Measurements from ENCODE around the gene SCN2A.
A peak's percentile ranks its signal among the peaks of the same experiment; 100 is the strongest.

Gene SCN2A

GRCh38 chr2:165280356-165280755 is 41.1 kb downstream of the SCN2A start:
- Histone ChIP-seq H3K4me3 (ENCODE audit: low read depth, low read length, poor library complexity, severe bottlenecking) (no peak overlapping the region), H3K79me2 (ENCODE audit: insufficient read depth, low read length) (no peaks in the 10 kb centered on the region), H3K27me3 (ENCODE audit: insufficient read depth, low read length) (no peaks in the 10 kb centered on the region), H3K4me1 (ENCODE audit: insufficient read depth, low read length, severe bottlenecking) (peaks cover 46% of the 10 kb centered on the region), H3K4me2 (ENCODE audit: low read length) (no peak overlapping the region), H3K36me3 (ENCODE audit: insufficient read depth, low read length) (no peaks in the 10 kb centered on the region), H3K9me3 (ENCODE audit: low read length) (no peaks in the 10 kb centered on the region), H4K20me1 (ENCODE audit: insufficient read depth, low read length) (no peaks in the 10 kb centered on the region), H3F3A (ENCODE audit: insufficient read depth, low read length) (no peaks in the 10 kb centered on the region), H3K27ac (ENCODE audit: low read depth, low read length, poor library complexity, severe bottlenecking) (peak overlapping the region; percentile 43), H3K9ac (ENCODE audit: low read length) (no peak overlapping the region), H2AFZ (ENCODE audit: low read length) (no peak overlapping the region), H3K9me2 (ENCODE audit: low read depth, low read length) (no peaks in the 10 kb centered on the region)
- TF ChIP-seq EZH2 (IDR thresholded peaks at IDR 0.05; ENCODE audit: borderline replicate concordance, low read length) = no peak
- no peak for TF ChIP-seq CTCF (IDR thresholded peaks at IDR 0.05; ENCODE audit: low read length)

DNA sequence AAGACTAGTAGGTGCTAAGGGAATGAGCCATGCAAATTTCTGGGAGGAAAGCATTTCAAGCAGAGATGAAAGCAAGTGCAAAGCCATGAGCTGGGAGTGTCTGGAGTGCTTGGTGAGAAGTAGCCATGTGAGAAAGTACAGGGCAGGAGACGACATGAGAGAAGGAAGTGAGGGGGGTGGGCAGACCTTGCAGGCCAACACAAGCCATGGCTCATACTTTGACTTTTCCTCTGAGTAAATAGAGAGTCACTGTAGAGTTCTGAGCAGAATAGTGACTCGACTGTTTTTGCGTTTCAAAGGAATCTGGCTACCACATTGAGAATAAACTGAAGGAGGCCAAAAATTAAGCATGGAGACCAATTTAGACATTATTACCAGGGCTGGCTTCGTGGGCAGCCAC is 42.2 kb downstream of the SCN2A start:
- Histone ChIP-seq H3K27me3 (ENCODE audit: insufficient read depth, low read length) (no peaks in the 10 kb centered on the region), H3K36me3 (ENCODE audit: insufficient read depth, low read length) (no peaks in the 10 kb centered on the region), H3K9me2 (ENCODE audit: low read depth, low read length) (no peaks in the 10 kb centered on the region), H3F3A (ENCODE audit: insufficient read depth, low read length) (no peaks in the 10 kb centered on the region), H3K9me3 (ENCODE audit: low read length) (no peaks in the 10 kb centered on the region), H3K27ac (ENCODE audit: low read depth, low read length, poor library complexity, severe bottlenecking) (peak overlapping the region; percentile 37), H3K4me3 (ENCODE audit: low read depth, low read length, poor library complexity, severe bottlenecking) (no peak overlapping the region), H3K79me2 (ENCODE audit: insufficient read depth, low read length) (no peaks in the 10 kb centered on the region), H3K4me2 (ENCODE audit: low read length) (no peak overlapping the region), H2AFZ (ENCODE audit: low read length) (no peak overlapping the region), H3K4me1 (ENCODE audit: insufficient read depth, low read length, severe bottlenecking) (peaks cover 45% of the 10 kb centered on the region), H3K9ac (ENCODE audit: low read length) (no peak overlapping the region), H4K20me1 (ENCODE audit: insufficient read depth, low read length) (no peaks in the 10 kb centered on the region)
- no peak for TF ChIP-seq CTCF (IDR thresholded peaks at IDR 0.05; ENCODE audit: low read length)
- TF ChIP-seq EZH2 (IDR thresholded peaks at IDR 0.05; ENCODE audit: borderline replicate concordance, low read length) = no peak

- H3K27me3 ChIP-seq (ENCODE audit: insufficient read depth, low read length) = no peaks in the 10 kb centered on the region
- H3F3A ChIP-seq (ENCODE audit: insufficient read depth, low read length) = no peaks in the 10 kb centered on the region
- no peaks in the 10 kb centered on the region for H3K79me2 ChIP-seq (ENCODE audit: insufficient read depth, low read length)
- no peak overlapping the region for H3K27ac ChIP-seq (ENCODE audit: low read depth, low read length, poor library complexity, severe bottlenecking)
- no peaks in the 10 kb centered on the region for H3K36me3 ChIP-seq (ENCODE audit: insufficient read depth, low read length)
- no peak overlapping the region for H3K9ac ChIP-seq (ENCODE audit: low read length)
- H3K4me2 ChIP-seq (ENCODE audit: low read length) = no peak overlapping the region
- no peaks in the 10 kb centered on the region for H3K9me2 ChIP-seq (ENCODE audit: low read depth, low read length)
- no peak for TF ChIP-seq EZH2 (IDR thresholded peaks at IDR 0.05; ENCODE audit: borderline replicate concordance, low read length)
- TF ChIP-seq CTCF (IDR thresholded peaks at IDR 0.05; ENCODE audit: low read length) = no peak
- H3K4me3 ChIP-seq (ENCODE audit: low read depth, low read length, poor library complexity, severe bottlenecking) = no peak overlapping the region
- no peaks in the 10 kb centered on the region for H3K9me3 ChIP-seq (ENCODE audit: low read length)
- H4K20me1 ChIP-seq (ENCODE audit: insufficient read depth, low read length) = no peaks in the 10 kb centered on the region
- no peak overlapping the region for H2AFZ ChIP-seq (ENCODE audit: low read length)
- H3K4me1 ChIP-seq (ENCODE audit: insufficient read depth, low read length, severe bottlenecking) = peaks cover 32% of the 10 kb centered on the region
These were observed 44.1 kb downstream of the SCN2A start for GRCh38 chr2:165283342-165283741.

All from OCI-LY1 (cell line).